Fibroblast of lung (primary cell): ENCODE data around the gene KRT27. TPM values are rescaled to one million over a fixed set of nuclear protein-coding genes. Genes with fewer than 3 reads are reported as not detected.

Experiments used
- DNase-seq, 2 donors: peaks; one replicate each; pipeline versions ENCODE4 v3.0.0 to v3.0.0-alpha.2; 2010; ENCODE audit warnings: low read depth in 2 of 2
- H2AFZ ChIP-seq: 2 replicates; pipeline ENCODE4 v1.5.1; 2012; ENCODE audit warnings: low read length, control low read depth, inconsistent platforms
- H3K27ac ChIP-seq: 2 replicates; pipeline ENCODE4 v1.5.1; 2011; ENCODE audit warnings: low read length, control low read depth; ENCODE audit not compliant: insufficient read depth
- H3K27me3 ChIP-seq: 2 replicates; pipeline ENCODE4 v1.5.1; 2011; ENCODE audit warnings: mild to moderate bottlenecking, low read length; ENCODE audit not compliant: control insufficient read depth, insufficient read depth
- H3K36me3 ChIP-seq: 2 replicates; pipeline ENCODE4 v1.5.1; 2011; ENCODE audit warnings: low read length; ENCODE audit not compliant: control insufficient read depth, insufficient read depth
- H3K4me1 ChIP-seq: 2 replicates; pipeline ENCODE4 v1.5.1; 2011; ENCODE audit warnings: low read length; ENCODE audit not compliant: control insufficient read depth, insufficient read depth; ENCODE audit errors: extremely low read depth
- H3K4me2 ChIP-seq: 2 replicates; pipeline ENCODE4 v1.5.1; 2011; ENCODE audit warnings: low read length, control low read depth; ENCODE audit not compliant: insufficient read depth; ENCODE audit errors: extremely low read depth
- H3K4me3 ChIP-seq, 4 experiments: fragments of 200-600 bp in 1 of 4; sonication (generic) in 1 of 4; replicated peaks in 1 of 4; 2 replicates each; pipeline ENCODE4 v1.5.1; 2011 to 2016; ENCODE audit warnings: low read length in 4 of 4, low read depth in 3 of 4, mild to moderate bottlenecking in 3 of 4, control low read depth in 2 of 4, inconsistent platforms in 1 of 4, mixed read lengths in 1 of 4; ENCODE audit not compliant: insufficient read depth in 1 of 4; ENCODE audit errors: control extremely low read depth in 1 of 4
- H3K79me2 ChIP-seq: 2 replicates; pipeline ENCODE4 v1.5.1; 2012; ENCODE audit warnings: mild to moderate bottlenecking, low read length, inconsistent platforms; ENCODE audit not compliant: control insufficient read depth, insufficient read depth
- H3K9ac ChIP-seq: 2 replicates; pipeline ENCODE4 v1.5.1; 2011; ENCODE audit warnings: mild to moderate bottlenecking, low read length, control low read depth; ENCODE audit not compliant: insufficient read depth
- H3K9me3 ChIP-seq: 2 replicates; pipeline ENCODE4 v1.5.1; 2012; ENCODE audit warnings: low read depth, low read length; ENCODE audit not compliant: control insufficient read depth, insufficient read depth
- H4K20me1 ChIP-seq: 2 replicates; pipeline ENCODE4 v1.5.1; 2011; ENCODE audit warnings: low read length; ENCODE audit not compliant: control insufficient read depth, insufficient read depth; ENCODE audit errors: extremely low read depth
- CTCF ChIP-seq, 2 donors: IDR thresholded peaks in 1 of 2; conservative IDR thresholded peaks in 1 of 2; 1 replicate in 1 of 2; 2 replicates in 1 of 2; pipeline ENCODE4 v1.5.1; 2011 to 2012; ENCODE audit warnings: low read length in 2 of 2, control low read depth in 1 of 2, inconsistent platforms in 1 of 2, low read depth in 1 of 2, mild to moderate bottlenecking in 1 of 2
- EZH2 ChIP-seq: IDR thresholded peaks from 2 replicates; pipeline ENCODE4 v1.5.1; 2012; ENCODE audit warnings: low read length, control low read depth, mild to moderate bottlenecking; ENCODE audit errors: missing control alignments
- polyA plus RNA-seq, 2 donors: library from polyadenylated mRNA; depleted of rRNA in 1 of 2; stranded (reverse) in 1 of 2; unstranded in 1 of 2; fragments of >200 nt; gene quantifications; 2 replicates each; pipeline ENCODE4 v1.2.1, GENCODE V29; 2011 to 2012; ENCODE audit warnings: missing spikeins in 1 of 2
- total RNA-seq: library from RNA; depleted of rRNA; stranded (reverse); fragments of >200 nt; gene quantifications from 2 replicates; pipeline ENCODE4 v1.2.1, GENCODE V29; 2014

KRT27 gene
- total and polyA plus RNA-seq, 2 donors (not counting 1 experiment from before 2014, with no cell fraction given) = not detected

DNA sequence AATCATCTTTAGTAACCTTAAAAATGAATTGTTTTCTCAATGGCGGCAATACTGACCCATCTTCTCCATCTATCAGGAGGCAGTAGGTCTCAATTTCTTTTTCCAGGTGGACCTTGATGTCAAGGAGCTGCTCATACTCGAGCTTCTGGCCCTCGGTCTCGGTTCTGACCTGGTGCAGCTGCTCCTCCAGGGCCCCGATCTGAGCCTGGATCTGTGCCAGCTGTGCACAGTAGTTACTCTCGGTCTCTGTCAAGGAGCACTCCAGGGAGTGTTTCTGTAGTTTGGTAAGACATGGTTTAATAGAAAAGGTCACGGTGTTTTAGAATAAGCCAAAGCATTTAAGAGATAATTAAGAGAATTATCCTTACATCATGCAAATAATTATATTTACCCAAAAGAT is 4.9 kb downstream of the KRT27 start:
- no peak overlapping the region for H3K4me2 ChIP-seq
- H3K27me3 ChIP-seq = peaks cover 23% of the 10 kb centered on the region
- no peak for DNase-seq
- no peak overlapping the region for H3K9ac ChIP-seq
- no peak overlapping the region for H3K27ac ChIP-seq
- H3K79me2 ChIP-seq = no peaks in the 10 kb centered on the region
- TF ChIP-seq CTCF (conservative IDR thresholded peaks at IDR 0.05 in 1 of 2, IDR thresholded peaks at IDR 0.05 in 1 of 2; ENCODE audit: low read depth in 1 of 2, low read length in 2 of 2) = no peak
- no peak for TF ChIP-seq EZH2
- no peak overlapping the region for H2AFZ ChIP-seq
- no peaks in the 10 kb centered on the region for H3K4me1 ChIP-seq
- no peaks in the 10 kb centered on the region for H4K20me1 ChIP-seq
- H3K36me3 ChIP-seq = no peaks in the 10 kb centered on the region
- no peak overlapping the region for H3K4me3 ChIP-seq
- no peaks in the 10 kb centered on the region for H3K9me3 ChIP-seq

DNA sequence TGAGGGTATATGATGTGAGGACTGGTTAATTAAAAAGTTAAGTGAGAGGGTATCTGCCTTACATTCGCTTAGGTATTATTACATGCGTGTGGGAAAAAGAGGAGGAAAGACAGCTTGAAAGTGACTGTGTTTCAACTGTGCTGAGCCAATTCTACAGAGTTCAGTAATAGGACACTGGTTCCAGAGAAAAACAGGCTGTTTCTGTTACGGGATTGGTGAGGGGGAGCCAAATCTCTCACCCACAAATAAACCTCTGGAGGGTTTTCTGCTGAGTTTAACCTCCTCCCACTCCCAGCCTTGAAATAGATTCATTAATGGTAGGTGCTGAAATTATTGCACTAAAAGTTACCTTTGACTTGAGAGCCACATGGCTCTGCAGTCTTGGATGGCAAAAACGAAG is 6.4 kb downstream of the KRT27 start:
- no peaks in the 10 kb centered on the region for H3K9me3 ChIP-seq
- no peak overlapping the region for H3K4me3 ChIP-seq
- no peak overlapping the region for H3K4me2 ChIP-seq
- no peak overlapping the region for H3K27ac ChIP-seq
- H3K36me3 ChIP-seq = no peaks in the 10 kb centered on the region
- peaks cover 25% of the 10 kb centered on the region for H3K27me3 ChIP-seq
- no peaks in the 10 kb centered on the region for H3K79me2 ChIP-seq
- no peak overlapping the region for H2AFZ ChIP-seq
- no peak for TF ChIP-seq EZH2
- TF ChIP-seq CTCF (conservative IDR thresholded peaks at IDR 0.05 in 1 of 2, IDR thresholded peaks at IDR 0.05 in 1 of 2; ENCODE audit: low read depth in 1 of 2, low read length in 2 of 2) = no peak
- H3K4me1 ChIP-seq = no peaks in the 10 kb centered on the region
- DNase-seq = no peak
- no peaks in the 10 kb centered on the region for H4K20me1 ChIP-seq
- no peak overlapping the region for H3K9ac ChIP-seq

GRCh38 chr17:40772101-40772500 is 10.2 kb downstream of the KRT27 start, which contains the start of gene KRT26:
KRT26 (minus strand) TSS chr17:40772201; CDS start chr17:40772113, 88 bp downstream.
- H3K4me1 ChIP-seq = no peaks in the 10 kb centered on the region
- no peaks in the 10 kb centered on the region for H3K36me3 ChIP-seq
- DNase-seq = no peak
- H3K4me2 ChIP-seq = no peak within 1 kb of the TSS
- no peak within 1 kb of the TSS for H3K27ac ChIP-seq
- no peak within 1 kb of the TSS for H3K9ac ChIP-seq
- H4K20me1 ChIP-seq = no peaks in the 10 kb centered on the region
- no peaks in the 10 kb centered on the region for H3K79me2 ChIP-seq
- H3K4me3 ChIP-seq = no peak within 1 kb of the TSS
- H2AFZ ChIP-seq = no peak within 1 kb of the TSS
- peaks cover 16% of the 10 kb centered on the region for H3K27me3 ChIP-seq
- TF ChIP-seq EZH2 = no peak
- no peak for TF ChIP-seq CTCF (conservative IDR thresholded peaks at IDR 0.05 in 1 of 2, IDR thresholded peaks at IDR 0.05 in 1 of 2; ENCODE audit: low read depth in 1 of 2, low read length in 2 of 2)
- no peaks in the 10 kb centered on the region for H3K9me3 ChIP-seq
